ENCODE measurements around the gene PRKG1.

DNA sequence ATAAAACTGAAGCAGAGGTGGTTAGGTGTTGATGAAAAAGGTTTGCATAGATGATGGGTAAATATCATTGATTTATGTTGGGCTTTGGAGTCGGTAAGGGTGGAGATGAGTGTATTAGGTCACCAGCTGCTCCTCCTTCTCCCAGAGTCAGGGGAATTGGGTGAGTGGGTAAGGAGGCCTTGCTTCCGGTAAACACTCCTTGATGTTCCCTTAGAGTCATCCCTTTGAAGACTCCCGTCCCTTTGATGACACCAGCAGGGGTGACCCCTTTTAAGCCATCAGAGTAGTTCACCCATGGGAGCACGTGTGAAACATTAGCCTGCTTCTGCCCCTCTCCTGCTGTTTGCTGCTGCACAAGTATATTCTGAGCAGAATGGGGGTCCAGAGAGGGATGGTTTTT is 1147.6 kb downstream of the PRKG1 start:
- TF ChIP-seq, protein P1, sequence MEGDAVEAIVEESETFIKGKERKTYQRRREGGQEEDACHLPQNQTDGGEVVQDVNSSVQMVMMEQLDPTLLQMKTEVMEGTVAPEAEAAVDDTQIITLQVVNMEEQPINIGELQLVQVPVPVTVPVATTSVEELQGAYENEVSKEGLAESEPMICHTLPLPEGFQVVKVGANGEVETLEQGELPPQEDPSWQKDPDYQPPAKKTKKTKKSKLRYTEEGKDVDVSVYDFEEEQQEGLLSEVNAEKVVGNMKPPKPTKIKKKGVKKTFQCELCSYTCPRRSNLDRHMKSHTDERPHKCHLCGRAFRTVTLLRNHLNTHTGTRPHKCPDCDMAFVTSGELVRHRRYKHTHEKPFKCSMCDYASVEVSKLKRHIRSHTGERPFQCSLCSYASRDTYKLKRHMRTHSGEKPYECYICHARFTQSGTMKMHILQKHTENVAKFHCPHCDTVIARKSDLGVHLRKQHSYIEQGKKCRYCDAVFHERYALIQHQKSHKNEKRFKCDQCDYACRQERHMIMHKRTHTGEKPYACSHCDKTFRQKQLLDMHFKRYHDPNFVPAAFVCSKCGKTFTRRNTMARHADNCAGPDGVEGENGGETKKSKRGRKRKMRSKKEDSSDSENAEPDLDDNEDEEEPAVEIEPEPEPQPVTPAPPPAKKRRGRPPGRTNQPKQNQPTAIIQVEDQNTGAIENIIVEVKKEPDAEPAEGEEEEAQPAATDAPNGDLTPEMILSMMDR (IDR thresholded peaks at IDR 0.05): no peak
- TF ChIP-seq POLR2A (IDR thresholded peaks at IDR 0.05) (no peak), POLR2AphosphoS5 (IDR thresholded peaks at IDR 0.05; ENCODE audit: insufficient read depth in 1 of 2, low read depth in 1 of 2) (no peak)
